HG03045 (cell line): ENCODE measurements around the gene CDHR5.
"Not testable (repeated sequence)": the region's sequence is repeated elsewhere in the genome, so short reads cannot be mapped to it uniquely, and the experiment has no call there.

Experiments used
- ATAC-seq: cut with Tn5 transposase; IDR thresholded peaks from one replicate; pipeline ENCODE4 v1.9.1; 2021; ENCODE audit warnings: mild to moderate bottlenecking, moderate library complexity; ENCODE audit not compliant: unreplicated experiment

Gene CDHR5, protein sequence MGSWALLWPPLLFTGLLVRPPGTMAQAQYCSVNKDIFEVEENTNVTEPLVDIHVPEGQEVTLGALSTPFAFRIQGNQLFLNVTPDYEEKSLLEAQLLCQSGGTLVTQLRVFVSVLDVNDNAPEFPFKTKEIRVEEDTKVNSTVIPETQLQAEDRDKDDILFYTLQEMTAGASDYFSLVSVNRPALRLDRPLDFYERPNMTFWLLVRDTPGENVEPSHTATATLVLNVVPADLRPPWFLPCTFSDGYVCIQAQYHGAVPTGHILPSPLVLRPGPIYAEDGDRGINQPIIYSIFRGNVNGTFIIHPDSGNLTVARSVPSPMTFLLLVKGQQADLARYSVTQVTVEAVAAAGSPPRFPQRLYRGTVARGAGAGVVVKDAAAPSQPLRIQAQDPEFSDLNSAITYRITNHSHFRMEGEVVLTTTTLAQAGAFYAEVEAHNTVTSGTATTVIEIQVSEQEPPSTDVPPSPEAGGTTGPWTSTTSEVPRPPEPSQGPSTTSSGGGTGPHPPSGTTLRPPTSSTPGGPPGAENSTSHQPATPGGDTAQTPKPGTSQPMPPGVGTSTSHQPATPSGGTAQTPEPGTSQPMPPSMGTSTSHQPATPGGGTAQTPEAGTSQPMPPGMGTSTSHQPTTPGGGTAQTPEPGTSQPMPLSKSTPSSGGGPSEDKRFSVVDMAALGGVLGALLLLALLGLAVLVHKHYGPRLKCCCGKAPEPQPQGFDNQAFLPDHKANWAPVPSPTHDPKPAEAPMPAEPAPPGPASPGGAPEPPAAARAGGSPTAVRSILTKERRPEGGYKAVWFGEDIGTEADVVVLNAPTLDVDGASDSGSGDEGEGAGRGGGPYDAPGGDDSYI

GRCh38 chr11:624705-625635 is at the start of gene CDHR5:
Gene CDHR5, minus strand, starts transcription at chr11:624955. Its CDS starts 53 bp downstream, at chr11:624902.
- no peak for ATAC-seq

GRCh38 chr11:674406-674805 is 49.7 kb upstream of the CDHR5 start:
- no peak for ATAC-seq

- no peak for ATAC-seq
Measured at GRCh38 chr11:673866-674265, 49.1 kb upstream of the CDHR5 start.

GRCh38 chr11:665704-666281 is 41.0 kb upstream of the CDHR5 start:
- ATAC-seq: no peak

DNA sequence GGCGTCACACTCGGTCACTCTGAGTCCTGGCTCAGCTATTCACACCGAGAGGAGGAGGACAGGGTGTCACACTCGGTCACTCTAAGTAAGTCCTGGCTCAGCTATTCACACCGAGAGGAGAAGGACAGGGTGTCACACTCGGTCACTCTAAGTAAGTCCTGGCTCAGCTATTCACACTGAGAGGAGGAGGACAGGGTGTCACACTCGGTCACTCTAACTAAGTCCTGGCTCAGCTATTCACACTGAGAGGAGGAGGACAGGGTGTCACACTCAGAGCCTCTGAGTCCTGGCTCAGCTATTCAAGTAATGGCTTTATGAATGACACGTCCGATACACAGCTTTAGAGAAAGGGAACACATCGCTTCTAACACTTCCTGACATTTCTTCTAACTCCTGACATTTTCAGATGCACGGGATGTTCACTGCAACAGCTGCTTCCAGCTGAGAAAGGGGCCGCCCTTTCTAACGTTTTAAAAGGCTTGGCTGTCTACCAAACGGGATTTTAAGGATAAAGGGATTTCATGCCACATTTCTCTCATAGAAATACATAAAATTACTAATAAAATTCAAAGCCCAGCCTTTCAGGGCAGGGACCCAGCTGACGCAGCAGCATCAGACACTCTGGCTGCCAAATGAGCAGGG is 40.4 kb upstream of the CDHR5 start:
- no peak for ATAC-seq

DNA sequence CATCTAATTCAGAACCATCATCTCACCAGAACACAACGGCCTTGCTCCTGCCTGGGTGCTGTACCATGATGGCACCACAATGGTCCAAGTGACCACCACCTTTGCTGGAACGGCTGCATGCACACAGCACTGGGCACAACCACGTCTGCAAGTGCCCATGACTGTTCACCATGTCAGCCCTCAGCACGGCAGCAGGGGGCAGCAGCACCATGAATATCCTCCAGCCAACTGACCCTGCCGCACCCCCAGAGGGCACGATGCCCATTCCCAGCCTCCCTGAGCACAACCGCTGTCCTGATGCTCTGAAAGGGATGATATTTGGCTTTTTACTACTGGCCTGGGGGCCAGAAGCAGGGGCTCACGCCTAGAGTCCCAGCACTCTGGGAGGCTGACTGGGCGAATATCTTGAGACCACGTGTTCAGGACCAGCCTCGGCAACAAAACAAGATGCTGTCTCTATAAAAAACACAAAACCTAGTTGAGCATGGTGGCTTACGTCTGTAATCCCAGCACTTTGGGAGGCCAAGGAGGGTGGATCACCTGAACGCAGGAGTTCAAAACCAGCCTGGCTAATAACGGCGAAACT is 38.0 kb upstream of the CDHR5 start:
- no peak for ATAC-seq

DNA sequence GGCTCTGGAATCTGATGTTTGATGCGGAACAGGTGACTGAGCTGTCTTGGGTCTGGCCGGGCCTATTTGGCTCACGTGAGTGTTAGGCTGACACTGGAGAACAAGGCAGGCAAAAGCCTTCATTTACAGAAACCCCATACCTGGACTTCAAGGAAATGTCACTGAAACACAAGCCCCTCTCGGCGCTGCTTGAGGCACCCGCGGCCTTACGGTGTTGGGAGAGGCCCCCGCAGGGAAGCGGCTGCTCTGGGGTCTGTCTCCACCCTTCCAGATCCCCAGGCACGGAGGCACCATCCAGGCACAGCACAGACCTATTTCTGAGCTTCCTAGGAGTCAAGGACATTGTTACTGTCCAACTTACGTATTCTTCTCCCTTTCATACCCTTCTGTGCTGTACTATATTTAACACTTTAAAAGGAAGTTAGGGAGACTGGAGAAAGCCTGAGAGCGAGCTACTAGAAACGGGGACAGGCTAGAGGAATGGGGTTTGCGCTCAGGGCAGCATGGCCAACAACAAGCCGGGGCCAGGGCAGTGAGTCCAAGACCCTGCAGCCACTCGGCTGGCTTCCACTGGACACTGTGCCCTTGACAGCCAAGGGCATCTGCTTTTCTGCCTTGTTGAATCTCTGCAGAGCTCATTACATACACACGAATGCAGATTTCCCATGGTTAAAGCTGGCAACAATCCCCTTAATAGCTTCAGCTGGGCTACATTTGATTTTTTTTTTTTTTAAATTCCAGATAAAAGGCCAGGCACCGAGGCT is 36.1 kb upstream of the CDHR5 start:
- no peak for ATAC-seq

DNA sequence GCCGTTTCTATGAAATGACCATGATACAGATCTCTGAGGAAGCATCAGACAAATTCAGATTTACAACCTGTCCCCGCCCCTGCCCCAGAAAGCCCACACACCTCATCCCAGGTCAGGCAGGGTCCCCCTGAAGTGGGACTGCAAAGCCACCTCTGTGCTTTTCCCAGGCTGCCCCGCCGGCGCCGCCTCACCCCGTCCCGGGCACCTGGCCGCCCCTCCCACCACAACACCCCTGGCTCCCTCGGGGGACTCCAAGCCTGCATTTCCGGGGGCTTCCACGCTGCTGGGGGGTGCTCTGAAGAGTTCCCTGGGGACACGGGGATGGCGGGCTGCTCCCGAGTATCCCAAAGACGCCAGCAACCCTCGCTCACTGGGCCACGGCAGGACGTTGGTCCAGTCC is 35.5 kb upstream of the CDHR5 start:
- ATAC-seq: no peak

DNA sequence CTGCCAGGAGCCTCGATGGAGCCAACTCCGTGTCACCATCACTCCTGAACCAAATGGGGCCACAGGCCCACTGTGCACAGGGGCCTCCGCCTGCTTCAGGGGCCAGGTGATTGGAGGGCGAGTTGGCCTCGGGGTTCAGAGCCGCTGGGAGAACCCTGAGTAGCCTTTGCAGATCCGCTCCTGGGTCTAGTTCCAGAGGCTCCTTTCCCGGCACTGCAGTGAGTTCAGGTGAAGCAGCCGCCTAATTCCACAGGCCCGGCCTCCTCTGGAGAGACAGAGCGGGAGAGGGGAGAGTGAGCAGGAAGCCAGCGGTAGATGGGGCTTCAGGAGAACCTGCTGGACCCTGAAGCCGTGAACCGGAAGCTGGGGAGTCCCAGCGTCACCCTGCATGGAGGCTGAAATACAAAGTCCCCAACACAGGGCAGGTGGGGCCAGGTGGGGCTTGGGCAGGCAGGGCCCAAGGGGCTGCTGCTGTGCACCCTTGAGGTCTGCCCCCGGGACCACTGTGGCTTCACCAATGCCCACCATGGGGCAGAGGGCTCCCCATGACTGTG is 34.9 kb upstream of the CDHR5 start:
- no peak for ATAC-seq

DNA sequence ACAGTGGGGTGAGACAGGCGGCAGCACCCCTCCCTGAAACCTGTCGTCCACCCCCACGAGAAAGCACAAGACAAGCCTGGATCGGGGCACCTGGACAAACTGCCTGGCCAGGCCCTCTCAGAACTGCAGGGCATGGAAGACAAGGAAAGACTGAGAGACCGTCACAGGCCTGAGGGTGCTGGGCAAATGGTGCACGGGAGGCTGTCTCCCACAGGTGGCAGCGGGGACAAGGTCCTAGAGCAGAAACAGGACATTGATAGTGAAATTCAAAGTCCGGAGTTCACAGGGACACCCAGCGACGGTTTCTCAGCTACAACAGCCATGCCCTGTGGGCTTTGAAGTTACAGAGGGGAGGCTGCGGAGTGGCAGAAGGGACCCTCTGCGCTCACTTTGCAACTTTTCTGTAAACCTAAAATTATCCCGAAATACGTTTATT is 33.0 kb upstream of the CDHR5 start:
- ATAC-seq: no peak

DNA sequence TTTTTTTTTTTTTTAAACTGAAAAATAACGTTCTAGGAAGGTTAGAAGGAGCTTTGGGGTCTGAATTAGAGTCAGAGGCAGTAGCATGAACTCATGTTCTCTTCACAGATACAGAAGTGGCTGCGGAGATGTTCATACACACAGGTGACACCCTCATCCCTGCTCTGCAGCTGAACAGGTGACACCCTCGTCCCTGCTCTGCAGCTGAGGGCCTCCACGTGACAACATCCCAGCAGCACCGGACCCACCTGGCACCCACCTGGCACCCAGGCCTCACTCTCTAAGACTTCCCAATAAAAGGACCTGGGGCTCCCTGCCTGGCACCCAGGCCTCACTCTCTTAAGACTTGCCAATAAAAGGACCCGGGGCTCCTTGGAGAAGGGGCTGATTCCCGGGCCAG is 32.1 kb upstream of the CDHR5 start:
- ATAC-seq: no peak

- no peak for ATAC-seq
Measured at GRCh38 chr11:656426-656825, 31.7 kb upstream of the CDHR5 start.

DNA sequence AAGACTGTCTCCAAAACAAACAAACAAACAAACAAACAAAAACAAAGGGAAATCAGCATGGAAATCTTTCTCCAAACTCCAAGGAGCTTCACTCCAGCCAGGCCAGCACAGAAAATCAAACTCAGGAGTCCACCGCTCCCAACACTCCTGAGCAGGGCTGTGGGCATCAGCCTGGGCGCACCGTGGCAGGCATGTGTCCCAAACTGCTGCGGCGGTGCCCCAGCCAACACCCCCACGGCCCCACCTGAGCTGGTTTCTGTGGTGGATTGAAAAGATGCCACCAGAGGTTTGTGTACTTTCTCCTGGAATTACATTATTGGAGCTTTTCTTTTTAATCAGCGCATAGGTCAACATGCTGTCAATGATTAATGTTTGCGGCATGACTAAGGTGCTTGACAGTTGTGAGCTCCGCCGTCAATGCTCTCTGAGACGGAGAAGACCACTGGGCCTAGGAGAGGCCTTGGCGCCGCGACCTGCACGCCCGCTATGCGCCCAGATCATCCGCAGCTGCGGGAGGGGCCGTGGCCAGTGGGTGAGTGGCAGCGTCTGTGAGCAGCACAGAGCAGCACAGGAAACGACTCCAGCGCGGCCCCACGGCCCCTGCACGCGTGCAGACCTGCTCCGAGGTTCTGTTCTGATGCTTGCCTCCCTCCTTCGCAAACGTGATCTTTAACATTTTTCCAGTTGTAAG is 30.4 kb upstream of the CDHR5 start:
- ATAC-seq: no peak

GRCh38 chr11:654444-654843 is 29.7 kb upstream of the CDHR5 start:
- ATAC-seq: not testable (repeated sequence)

DNA sequence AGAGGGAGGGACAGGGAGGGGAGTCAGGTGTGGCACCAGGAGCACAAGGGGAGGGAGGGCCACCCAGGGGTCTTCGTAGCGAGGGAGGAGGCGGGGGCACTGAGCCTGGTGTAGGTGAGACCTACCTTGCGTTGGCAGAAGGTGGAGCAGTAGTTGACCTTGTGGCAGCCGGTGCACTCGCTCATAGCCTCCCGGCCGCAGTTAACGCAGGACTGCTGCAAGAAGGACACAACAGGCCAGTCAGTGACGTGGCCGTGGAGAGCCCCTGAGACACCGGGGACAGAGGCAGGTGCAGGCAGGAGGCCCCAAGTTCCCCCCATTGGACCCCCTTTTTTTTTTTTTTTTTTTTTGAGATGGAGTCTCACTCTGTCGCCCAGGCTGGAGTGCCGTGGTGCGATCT is 29.1 kb upstream of the CDHR5 start:
- no peak for ATAC-seq

DNA sequence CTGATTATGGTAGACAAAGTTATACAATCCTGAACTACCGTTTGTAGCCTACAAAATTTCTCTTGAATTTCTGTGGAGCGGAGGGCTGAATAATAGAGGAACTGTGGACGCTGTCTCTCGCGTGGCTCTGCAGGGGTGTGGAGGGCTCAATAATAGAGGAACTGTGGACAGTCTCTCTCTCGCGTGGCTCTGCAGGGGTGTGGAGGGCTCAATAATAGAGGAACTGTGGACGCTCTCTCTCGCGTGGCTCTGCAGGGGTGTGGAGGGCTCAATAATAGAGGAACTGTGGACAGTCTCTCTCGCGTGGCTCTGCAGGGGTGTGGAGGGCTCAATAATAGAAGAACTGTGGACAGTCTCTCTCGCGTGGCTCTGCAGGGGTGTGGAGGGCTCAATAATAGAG is 28.4 kb upstream of the CDHR5 start:
- ATAC-seq: not testable (repeated sequence)

DNA sequence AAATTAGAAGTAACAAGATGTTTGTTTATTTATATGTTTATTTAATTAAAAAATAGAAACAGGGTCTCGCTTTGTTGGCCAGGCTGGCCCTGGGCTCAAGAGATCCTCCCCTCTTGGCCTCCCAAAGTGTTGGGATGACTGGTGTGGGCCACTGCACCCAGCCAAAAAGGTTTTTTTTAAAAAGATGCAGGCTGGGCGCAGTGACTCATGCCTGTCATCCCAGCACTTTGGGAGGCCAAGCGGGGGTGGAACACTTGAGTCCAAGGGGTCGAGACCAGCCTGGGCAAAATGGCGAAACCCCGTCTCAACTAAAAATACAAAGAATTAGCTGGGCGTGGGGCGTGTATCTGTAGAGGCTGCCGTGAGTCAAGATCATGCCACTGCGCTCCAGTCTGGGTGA is 25.7 kb upstream of the CDHR5 start:
- no peak for ATAC-seq

GRCh38 chr11:647672-648158 is 23.0 kb upstream of the CDHR5 start:
- ATAC-seq: not testable (repeated sequence)
